HG02973 (cell line): ENCODE results near the gene SERTAD2.

Source experiments
- ATAC-seq: cut with Tn5 transposase; IDR thresholded peaks from one replicate; pipeline ENCODE4 v1.9.1; 2021; ENCODE audit warnings: moderate library complexity; ENCODE audit not compliant: unreplicated experiment

Gene SERTAD2, protein sequence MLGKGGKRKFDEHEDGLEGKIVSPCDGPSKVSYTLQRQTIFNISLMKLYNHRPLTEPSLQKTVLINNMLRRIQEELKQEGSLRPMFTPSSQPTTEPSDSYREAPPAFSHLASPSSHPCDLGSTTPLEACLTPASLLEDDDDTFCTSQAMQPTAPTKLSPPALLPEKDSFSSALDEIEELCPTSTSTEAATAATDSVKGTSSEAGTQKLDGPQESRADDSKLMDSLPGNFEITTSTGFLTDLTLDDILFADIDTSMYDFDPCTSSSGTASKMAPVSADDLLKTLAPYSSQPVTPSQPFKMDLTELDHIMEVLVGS

DNA sequence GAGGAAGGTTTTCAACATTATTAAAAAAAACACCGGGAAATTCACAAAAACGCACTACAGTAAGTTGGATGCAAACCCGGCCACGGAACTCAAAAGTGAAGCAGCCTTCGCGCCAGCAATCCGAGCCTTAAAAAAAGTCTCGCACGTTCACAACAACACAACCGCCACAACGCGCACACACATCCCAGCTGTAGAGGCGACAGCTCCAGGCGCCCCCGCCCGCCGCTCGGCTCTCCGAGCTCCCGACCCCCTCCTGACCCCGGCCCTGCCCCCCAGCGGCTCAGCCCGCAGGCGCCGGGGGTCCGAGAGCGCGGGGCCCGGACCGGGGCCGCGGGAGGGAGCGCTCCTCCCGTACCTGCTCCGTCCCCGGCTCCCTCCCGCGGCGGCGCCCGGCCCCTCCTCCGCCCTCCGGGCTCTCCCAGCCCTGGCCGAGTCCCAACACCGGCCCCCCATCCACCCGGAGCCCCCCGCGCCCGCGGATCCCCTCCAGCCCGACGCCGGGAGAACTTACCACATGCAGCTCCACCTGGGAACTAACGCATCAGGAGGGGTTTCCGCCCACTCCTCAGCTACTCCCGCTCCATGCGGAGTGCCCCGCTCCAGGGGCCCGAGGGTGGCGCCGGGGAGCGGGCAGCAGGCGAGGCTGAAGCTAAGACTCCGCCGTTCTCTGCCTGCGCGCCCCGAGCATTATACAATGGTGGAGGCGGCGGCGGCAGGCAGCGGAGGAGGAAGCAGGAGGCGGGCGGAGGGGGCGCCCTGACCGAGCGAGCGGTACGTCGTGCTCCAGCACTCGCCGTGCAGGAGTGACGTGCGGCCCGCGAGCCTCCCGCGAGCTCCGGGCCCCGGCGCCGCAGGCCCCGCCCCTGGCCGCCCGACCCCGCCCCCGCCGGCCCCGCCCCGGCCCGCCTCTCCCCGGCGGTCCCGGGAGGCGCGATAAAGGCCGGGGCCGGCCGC lies at the start of gene SERTAD2:
SERTAD2 (minus strand) TSS at position 805 of the 954 bp plus-strand sequence. CDS start 17,042 bp downstream, outside the sequence.
- ATAC-seq, result peak; percentile 71

DNA sequence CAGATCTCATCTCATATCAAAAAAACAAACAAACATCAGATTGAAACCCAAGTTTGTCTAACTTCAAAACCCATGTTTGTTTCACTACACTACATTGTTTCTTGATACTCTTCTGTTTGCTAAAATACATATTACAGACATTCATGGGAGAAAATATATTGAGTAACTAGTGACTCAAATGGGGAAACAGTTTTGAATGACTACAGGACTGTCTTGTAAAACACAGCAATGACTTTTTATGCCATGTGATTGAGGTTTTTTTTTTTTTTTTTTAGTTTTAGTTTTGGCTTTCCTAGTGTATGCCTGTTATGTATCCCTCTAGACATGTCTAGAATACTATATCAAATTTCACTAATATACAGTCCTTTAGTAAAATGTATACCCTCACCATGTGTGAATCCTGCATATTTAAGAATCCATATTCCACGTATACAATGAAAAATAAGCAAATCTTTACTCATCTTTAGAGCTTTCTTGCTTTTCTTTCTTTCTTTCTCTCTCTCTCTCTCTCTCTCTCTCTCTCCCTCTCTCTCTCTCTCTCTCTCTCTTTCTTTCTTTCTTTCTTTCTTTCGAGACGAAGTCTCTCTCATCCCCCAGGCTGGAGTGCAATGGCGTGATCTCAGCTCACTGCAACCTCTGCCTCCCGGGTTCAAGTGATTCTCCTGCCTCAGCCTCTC lies 46.6 kb upstream of the SERTAD2 start:
- ATAC-seq, result no peak

DNA sequence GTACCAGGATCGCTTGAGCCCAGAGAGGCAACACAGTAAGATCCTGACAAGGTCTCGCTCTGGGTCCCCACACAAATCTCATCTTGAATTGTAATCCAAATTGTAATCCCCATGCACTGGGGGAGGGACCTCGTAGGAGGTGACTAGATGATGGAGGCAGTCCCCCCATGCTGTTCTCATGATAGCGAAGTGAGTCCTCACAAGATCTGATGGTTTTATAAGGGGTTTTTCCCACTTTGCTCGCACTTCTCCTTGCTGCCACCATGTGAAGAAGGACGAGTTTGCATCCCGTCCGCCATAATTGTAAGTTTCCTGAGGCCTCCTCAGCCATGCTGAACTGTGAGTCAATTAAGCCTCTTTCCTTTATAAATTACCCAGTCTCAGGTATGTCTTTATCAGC lies 46.0 kb upstream of the SERTAD2 start:
- no peak for ATAC-seq

DNA sequence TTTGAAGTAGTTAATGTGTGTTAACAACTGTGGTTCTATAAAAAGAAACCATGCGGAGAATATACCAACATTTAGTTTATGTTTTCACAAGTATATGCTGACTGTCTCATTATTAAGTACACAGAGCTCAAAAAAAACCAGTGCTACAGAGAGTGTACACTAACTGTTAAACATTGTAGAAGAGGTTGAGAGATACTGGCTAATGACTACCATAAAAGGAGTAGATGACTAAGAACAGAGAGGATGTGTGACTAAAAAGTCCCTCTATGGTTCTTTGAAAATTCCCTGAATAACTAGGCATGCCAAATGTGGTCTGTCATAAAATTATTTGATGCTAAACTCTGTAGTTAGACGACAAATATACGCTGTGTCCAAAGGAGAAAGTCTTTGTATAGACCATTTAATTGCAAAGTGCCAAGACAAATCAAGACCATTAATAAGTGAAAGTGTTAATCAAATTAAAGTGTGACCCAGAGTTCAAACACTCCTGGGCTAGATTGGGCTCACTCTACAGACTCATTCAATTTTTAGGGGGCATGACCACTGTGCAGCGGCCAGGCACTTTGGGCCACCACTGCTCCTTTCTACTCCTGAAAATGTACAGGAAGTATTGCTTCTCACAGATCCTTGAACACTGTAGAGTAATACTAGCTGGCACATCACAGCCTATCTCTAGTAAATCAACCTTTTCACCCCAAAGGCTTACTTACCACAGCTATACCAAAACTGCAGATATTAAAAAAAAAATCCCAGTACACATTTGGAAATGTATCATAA lies 45.1 kb upstream of the SERTAD2 start:
- peak; percentile 83 for ATAC-seq

DNA sequence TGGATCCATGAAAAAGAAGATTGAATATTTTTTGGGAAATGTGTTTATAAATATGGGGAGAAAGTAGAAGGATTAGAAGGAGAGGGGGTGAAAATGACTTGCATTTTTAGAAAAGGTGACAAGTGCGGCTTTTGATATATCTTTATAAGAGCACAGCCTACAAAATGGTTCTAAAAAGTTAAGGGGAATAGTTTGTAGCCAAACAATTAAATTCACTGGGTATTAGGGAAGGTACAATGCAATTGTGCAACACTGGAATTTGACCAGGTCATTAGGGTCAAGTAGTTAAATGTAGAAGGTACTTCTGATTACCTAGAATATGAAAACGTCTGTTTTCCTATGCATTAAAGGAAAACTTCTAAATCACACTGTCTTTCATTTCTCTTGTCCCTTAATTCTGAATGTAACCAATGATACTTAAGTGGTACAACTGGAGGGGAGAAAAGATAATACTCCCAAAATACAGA lies 44.5 kb upstream of the SERTAD2 start:
- no peak for ATAC-seq

DNA sequence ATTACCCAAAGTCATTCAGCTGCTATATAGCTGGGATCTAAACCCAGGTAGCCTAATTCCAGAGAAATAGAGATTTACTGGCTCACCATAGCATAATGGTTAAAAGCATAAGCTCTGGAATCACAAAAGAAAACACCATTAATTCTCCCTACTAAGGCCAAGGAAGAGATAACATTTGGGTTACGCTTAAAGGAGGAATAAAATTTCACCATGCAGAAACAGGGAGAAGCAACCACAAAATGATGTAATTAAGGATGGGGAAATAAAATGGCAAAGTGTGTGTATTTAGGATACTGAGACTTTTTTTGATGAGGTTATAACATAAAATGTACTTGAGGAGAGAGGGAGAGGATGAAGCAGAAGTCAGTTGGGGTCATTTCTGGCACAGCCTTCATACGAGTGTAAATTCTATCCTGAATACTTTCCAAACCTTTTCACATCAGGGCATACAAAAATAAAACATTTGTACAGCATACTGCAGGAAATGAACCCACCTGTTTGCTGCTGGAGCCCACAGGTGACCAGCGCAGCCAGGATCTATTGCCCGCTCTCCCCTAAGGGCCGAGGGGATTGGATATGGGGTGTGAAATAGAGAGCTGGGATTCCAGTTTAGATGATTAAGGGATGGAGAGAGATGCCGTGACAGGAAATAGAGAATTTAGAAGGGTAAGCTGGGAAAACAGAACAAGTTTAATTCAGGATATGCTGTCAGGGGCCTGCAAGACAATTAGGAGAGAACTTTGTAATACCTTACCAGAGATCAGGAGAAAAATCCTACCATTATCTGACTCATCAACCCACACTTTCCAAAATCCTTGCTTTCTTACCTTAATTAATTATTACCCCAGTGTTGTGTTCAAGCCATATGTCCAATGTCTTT lies 43.8 kb upstream of the SERTAD2 start:
- ATAC-seq, result no peak

DNA sequence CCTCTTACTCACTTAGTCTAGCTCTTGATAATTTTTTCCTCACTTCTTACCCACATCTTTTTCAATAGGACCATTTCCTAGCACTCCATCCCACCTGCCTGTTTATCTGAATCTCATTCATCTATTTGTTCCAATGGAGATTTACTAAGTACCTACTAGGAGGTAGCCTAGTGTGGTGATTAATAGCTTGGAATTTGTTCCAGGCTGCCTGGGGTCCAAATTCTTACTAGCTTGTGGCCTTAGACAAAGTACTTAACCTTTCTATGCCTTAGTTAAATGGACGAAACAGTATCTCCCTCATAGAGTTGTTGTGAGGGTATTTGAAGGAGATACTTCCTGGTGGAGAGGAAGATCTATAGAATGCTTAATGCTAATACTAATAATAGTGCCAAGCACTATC lies 42.9 kb upstream of the SERTAD2 start:
- ATAC-seq, result no peak

DNA sequence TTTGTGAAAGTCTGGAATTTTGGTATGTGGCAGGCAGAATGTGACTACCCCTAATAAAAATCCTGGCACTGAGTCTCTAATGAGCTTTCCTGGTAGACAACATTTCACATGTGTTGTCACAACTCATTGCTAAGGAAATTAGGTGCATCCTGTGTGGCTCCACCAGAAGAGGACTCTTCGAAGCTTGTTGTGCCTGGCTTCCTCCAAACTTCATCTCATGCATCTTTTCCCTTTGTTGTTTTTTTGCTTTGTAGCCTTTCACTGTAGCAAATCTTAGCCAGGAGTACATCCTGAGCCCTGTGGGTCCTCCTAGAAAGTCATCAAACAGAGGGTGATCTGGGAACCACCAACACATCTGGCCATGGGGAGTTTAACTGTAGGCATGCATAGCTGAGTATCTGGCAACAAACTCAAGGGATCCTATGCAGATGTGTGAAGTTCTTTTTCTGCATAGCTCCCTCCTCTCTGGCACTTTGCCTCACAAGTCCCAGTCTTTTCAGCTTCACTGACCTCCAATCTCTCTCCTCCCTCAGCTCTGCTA lies 42.1 kb upstream of the SERTAD2 start:
- no peak for ATAC-seq

DNA sequence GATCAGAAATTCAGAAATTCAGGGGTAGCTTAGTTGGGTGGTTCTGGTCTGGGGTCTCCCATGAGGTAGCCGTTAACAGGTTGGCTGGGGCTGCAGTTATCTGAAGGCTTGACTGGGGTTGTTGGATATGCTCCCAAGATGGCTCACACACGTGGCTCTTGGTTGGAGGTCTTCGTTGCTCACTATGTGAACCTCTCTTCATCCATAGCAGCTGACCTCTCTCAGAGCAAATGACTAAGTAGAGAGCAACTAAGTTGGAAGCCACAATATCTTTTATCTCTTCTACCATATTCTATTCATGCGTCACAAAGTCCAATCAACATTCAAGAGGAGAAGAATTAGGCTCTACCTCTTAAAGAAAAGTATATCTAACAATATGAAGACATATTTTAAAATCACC lies 38.7 kb upstream of the SERTAD2 start:
- ATAC-seq, result no peak

DNA sequence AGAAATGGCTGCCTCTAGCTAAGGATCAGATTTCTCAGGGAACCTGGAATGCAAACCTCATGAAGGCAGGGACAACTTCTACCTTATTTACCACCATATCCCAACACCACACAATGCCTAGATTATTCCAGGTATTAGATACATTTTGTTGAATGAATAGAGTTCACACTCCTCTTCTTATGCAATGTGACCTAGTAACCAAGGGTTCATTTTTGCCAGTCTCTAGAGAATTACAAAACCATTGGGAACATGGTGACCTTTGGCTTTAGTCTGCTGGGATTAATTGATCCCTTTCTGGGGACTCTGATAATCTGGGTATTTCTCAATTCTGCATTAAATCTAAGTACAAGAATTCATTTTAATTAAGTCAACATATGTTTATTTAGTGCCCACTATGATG lies 35.2 kb upstream of the SERTAD2 start:
- no peak for ATAC-seq

DNA sequence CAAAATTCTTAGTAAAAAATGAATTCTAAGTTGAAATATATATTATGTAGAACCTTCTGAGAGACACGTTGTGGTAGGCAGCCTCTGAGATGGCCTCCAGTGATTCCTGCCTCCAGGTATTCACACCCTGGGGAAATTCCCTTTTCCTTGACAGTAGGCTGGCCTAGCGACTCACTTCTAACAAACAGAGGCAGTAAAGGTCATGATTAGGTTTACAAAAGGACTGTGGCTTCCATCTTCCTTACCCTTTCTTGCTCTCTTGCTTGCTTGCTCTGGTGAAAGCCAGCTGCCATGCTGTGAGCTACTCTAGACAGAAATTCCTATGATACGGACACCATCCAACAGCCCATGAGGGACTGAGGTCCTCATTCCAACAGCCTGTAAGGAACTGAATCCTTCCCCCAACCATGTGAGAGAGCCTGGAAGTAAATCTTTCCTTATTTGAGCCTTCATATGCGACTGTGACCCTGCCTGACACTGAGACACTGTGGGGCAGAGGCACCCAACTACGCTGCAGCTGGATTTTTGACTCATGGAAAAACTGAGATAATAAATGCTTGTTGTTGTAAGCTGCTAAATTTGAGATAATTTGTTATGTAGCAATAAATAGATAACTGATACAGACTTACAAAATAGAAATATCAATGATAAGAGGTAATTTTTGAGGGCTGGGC lies 32.7 kb upstream of the SERTAD2 start:
- no peak for ATAC-seq

DNA sequence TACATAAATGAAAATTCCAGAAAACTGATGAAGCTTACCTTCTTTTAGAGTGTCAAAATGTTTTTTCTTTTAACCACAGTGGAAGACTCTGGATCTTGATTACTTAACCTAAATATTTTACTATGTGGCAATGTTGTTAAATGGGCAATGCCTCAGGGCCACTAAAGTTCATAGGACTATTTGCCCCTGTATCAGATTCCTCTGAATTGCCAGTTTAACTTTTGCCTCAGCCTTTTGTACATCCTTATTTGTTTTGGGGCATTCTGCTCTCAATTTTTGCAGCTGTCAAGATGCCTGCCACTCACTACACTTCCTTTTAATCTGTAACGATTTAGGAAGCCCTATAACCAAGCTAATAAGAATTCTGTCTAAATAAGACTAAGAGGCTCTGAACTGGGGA lies 31.7 kb upstream of the SERTAD2 start:
- ATAC-seq, result no peak

DNA sequence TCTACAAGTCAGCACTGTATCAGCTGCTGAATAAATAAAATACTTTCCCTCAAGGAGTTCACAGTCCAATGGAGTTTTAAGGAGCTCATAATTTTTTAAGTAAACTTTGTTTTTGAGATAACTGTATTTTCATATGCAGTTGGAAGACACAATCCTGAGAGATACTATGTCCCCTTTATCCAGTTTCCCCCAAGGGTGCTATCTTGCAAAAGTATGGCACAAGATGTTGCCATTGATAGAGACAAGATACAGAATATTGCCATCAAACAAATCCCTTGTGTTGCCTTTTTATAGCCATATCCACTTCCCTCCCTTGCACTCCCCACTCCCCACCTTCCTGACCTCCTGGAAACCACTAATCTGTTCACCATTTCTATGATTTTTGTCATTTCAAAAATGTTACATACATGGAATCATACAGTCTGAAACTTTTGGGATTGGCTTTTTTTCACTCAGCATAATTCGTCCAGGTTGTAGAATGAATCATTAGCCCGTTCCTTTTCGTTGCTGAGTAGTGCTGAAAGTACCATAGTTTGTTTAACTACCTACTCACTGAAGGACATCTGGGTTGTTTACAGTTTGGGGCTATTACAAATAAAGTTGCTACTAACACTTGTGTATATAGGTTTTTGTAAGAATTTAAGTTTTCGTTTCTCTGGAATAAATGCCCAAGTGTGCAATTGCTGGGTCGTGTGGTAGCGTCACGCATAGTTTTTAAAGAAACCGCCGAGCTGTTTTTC lies 30.2 kb upstream of the SERTAD2 start:
- no peak for ATAC-seq

DNA sequence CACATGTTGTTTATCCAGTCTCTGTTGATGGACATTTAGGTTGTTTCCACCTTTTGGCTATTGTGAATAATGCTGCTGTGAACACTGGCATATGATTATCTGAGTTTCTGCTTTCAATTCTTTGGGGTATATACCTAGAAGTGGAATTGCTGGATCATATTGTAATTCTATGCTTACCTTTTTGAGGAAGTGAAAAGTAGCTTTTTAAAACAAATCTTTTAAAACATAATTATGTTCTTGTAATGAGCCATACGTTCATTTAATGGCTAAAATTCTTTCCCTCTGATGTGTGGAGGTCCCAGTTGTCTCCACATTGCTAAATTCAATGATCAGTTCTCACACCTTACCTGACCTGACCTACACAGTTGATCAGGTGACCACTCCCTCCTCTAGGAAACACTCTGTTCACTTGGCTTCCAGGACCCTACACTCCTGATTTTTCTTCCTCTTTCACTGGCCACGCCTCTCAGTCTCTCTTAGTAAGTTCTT lies 27.8 kb upstream of the SERTAD2 start:
- no peak for ATAC-seq

DNA sequence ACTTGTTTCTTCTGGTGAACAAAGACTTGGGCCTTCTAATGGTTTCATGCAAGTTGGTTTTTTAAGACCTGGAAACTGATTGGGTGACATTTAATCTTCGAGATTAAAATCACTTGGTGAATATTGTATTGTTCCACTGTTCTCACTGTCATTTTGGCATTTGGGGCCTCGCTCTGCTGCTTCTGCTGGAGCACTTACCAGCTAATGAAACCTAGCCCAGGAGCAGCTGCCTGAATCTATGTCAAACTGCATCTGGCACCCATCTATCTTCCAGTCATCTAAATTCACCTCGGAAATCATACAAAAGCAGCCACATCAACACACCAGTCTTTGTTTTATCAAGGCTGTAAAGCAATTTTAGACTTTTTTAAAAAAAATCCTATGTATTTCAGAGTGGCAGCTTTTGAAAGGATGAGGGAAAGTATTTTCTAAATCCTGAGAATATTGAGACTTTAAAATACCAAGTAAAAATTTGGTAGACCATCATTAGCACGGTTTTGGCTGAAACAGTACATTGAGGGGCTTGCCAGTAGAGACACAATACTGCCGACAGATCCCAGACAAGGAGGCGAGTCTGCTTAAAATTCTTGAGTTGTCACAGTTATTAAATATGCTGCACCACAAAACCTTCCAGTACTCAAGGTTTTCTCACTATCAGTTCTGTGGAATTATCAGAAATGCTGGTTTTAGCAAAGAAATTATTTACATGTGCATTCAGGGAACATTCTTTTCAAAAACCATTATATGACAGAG lies 26.1 kb upstream of the SERTAD2 start:
- ATAC-seq, result no peak

DNA sequence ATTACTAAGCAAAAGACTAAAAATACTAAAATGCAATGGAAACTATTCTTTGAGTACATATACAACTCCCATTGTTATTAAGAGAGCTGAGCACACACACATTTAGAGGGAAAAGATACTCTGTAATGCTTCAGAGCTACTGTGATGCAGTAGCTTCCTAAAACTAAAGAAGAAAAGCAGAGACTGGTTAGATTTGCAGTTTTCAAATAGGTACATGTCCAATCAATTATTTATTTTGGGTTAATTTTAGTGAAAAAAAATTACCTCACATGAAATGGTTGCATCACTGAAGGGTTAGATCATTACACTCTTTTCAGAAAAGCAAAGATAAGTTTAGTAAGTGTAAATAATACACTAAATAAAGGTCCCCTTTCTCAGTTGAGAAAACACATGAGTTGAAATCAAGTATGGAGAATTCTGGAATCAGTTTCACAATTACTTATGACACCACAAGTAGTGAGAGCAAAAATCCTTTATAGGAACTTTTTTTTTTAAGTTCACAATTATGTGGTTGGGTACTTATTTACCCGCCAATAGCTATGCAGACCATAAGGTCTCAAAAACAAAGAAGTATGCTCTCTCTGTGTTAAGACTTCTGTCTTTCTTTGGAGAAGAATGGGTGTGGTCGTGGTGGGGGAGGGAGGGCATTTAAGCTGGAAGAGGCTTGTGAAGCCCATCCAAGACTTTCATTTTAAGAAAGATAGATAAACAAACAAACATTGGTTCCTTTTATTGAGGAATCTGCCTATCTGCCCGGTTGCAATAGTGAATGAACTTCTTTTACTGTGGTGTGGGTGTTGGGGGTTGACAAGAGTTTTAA lies 25.3 kb upstream of the SERTAD2 start:
- ATAC-seq, result no peak
